ENCODE measurements around the gene KLLN.
A peak's percentile ranks its signal among the peaks of the same experiment; 100 is the strongest.
"Not testable (repeated sequence)": the region's sequence is repeated elsewhere in the genome, so short reads cannot be mapped to it uniquely, and the experiment has no call there.

KLLN gene

DNA sequence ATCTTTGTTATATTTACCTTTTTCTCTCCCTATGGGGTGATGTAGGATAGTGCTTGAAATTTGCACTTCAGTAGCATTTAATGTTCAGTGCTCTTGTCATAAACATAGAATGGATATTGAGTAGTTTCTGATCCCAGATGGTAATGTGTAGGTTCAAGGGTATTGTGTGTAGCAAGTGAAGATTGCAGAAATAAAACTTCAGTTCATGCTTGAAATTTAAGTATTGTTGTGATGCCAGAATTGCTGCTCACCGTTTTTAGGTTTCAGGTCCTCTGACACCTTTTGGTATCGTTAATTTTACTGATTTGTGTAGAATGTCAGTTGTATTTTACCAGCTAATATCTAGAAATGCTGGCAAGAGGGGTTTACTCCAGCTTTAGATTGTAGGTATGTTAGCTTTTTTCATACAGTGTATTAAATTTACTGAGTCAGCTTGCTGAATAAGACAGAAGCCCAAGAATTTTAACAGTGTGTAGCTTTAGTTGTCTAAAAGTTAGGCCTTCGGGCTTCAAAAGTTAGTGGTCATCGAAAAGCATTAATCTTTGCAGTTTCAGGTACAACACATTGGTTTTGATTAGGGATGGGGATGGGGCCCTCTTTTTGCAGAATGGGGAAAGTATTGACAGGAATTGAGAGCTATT, 2.0 kb upstream of the KLLN start:
- no peak for DNase-seq

DNA sequence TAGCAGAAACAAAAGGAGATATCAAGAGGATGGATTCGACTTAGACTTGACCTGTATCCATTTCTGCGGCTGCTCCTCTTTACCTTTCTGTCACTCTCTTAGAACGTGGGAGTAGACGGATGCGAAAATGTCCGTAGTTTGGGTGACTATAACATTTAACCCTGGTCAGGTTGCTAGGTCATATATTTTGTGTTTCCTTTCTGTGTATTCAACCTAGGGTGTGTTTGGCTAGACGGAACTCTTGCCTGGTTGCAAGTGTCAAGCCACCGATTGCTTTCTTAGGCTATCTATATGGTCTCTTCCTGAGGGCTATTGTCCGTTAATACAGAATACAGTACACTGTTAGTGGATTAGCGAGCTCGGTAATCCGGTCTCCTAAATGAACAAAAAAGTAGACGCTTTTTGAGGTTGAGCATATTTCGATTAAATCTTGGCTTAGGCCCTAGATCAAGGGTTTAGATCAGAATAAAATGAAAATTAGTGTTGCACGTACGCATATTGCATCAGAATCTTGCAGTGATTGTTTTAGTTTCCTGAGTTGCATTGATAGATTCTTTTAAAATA, 1.2 kb upstream of the KLLN start:
- DNase-seq = no peak

DNA sequence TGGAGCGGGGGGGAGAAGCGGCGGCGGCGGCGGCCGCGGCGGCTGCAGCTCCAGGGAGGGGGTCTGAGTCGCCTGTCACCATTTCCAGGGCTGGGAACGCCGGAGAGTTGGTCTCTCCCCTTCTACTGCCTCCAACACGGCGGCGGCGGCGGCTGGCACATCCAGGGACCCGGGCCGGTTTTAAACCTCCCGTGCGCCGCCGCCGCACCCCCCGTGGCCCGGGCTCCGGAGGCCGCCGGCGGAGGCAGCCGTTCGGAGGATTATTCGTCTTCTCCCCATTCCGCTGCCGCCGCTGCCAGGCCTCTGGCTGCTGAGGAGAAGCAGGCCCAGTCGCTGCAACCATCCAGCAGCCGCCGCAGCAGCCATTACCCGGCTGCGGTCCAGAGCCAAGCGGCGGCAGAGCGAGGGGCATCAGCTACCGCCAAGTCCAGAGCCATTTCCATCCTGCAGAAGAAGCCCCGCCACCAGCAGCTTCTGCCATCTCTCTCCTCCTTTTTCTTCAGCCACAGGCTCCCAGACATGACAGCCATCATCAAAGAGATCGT, 690 bp upstream of the KLLN start:
- peak; percentile 46 for DNase-seq

DNA sequence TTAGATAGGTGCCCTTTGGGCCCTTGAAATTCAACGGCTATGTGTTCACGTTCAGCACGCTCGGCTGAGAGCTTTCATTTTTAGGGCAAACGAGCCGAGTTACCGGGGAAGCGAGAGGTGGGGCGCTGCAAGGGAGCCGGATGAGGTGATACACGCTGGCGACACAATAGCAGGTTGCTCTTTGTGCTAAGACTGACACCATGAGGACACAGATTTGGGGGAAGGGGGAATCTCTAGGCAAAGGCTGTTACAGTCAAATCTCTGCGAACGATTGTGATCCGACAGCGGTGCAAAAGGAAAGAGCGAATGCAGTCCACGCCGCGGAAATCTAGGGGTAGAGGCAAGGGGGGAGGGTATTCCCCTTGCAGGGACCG, 667 bp downstream of the KLLN start:
- peak; percentile 76 for DNase-seq

DNA sequence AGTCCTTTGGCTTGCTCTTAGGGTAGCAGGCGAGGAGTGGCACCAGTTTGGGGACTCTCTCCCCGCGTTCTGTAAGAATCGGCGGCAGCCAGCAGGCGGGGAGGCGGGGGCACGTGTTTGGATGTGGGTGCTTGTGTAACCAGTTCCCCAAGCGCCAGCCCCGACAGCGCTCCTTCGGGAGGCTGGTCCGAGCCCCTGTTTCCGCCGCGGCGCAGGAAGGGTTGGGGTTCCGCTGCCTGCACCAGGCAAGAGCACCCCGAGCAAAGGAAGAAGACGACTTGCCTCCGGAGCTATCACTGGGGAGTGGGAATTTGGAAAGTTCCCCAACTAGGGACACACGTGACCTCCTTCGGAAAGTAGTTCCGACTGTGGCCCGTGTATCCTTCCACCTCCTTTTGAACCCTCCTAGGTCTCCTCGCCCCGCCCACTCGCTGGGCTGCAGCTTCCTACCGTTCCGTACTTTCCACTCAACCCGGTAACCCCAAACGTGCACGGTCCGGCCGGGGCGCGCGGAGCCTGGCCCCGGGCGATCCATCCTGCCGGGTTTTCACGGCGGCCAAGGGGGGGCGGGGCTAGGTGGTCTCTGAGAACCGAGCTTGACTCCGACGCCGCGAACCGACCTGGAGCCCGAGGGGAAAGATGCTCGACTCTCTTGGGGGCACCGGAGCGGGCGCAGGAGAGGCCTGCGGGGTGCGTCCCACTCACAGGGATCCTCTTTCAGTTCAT, 1.2 kb downstream of the KLLN start:
- DNase-seq = peak; percentile 96

DNA sequence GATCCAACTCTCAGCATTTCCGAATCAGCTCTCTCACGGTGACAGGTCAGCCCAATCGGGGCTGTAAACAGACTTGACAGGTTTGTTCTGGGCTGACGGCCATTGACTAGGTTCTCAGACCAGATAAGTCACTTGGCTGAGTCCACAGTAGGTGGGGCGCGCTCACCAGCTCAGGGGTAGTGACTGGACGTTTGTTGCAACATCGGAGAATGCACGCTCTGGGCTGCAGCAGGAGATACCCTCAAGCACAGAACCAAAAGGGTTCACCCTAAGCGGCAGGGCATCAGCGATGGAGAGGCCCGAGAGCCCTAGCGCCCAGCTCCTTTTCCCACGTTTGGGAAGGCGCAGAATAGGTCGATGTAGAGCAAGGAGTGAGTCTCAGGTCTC, 1.8 kb downstream of the KLLN start:
- peak; percentile 26 for DNase-seq

DNA sequence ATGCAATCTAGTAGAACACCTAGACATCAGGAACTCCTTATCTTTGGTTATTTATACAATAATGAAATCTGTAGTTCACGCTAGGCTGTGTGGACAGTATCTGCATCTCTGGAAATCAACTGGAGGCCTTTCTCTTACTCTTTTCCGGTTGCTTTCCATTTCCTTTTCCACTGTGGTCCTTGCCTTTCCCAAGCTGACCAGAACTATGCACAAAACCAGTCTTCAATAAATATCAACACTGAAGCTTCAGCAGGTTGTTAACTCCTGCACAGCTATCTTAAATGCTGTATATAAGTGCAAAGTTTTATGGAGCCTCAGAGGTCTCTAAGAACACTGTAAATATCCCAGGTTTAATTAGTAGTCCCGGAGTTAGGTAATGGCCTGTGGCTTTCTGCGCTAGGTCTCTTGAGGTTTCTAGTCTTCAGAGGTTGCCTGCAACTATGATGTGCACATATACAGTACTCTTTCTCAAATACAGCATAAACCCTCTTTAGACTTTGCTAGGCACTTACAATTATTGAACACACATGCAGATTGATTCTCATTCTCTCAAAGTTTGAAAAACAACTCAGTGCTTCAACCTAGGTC, 2.4 kb downstream of the KLLN start:
- DNase-seq = no peak

DNA sequence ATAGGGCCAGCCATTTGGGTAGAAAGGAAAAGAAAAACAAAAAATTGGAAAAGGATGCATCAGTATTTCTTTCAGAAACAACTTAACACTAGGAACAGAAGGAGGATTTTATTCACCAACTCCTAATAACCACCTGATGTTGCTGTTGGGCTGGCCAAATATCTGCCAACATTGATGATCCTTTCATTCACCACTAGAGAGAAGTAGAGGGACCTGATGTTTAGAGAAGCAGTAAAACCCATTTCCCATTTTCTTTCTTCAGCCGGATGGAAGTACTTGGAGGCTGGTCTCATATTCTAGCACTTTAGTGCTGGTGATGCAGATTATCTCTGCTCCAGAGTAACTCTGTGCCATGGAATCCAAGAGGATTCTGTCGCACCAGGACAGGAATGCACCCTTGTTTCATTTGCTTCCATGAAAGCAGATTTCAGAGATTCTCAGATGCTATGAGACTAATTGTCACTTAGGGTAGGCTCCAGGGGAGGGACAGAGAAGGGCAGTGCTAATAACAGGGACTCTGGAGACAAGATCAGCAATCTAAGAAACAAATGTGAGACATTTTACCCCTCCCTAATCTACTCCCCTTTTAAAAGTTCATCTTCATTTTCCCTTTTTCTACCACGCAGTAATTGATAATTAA, 3.1 kb downstream of the KLLN start:
- DNase-seq = peak; percentile 19

DNA sequence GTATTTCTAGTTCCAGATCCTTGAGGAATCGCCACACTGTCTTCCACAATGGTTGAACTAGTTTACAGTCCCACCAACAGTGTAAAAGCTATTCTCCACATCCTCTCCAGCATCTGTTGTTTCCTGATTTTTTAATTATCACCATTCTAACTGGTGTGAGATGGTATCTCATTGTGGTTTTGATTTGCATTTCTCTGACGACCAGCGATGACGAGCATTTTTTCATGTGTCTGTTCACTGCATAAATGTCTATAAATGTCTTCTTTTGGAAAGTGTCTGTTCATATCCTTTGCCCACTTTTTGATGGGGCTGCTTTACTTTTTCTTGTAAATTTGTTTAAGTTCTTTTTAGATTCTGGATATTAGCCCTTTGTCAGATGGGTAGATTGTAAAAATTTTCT, 7.7 kb downstream of the KLLN start:
- not testable (repeated sequence) for DNase-seq

DNA sequence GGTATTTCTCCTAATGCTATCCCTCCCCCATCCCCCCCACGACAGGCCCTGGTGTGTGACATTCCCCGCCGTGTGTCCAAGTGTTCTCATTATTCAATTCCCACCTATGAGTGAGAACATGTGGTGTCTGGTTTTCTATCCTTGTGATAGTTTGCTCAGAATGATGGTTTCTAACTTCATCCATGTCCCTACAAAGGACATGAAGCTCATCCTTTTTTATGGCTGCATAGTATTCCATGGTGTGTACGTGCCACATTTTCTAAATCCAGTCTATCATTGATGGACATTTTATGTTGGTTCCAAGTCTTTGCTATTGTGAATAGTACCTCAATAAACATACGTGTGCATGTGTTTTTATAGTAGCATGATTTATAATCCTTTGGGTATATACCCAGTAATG, 8.1 kb downstream of the KLLN start:
- DNase-seq = not testable (repeated sequence)

DNA sequence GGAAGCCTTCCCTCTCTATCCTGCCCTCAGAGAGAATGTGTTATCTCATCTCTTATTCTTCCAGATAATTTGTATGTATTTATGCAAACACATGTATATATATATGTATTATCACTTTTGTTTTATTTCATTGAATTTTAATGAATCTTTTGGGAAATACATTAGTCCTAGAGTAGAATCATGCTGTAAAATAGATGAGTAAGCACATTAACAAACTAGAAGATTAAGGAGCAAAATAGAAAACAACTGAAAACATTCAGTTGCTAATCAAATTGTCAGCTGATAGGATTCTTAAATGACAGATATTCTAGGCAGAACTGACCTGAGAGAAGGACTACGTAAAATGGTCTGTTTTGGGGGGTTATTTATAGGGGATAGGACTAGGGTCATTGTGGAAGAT, 11.2 kb downstream of the KLLN start:
- no peak for DNase-seq

DNA sequence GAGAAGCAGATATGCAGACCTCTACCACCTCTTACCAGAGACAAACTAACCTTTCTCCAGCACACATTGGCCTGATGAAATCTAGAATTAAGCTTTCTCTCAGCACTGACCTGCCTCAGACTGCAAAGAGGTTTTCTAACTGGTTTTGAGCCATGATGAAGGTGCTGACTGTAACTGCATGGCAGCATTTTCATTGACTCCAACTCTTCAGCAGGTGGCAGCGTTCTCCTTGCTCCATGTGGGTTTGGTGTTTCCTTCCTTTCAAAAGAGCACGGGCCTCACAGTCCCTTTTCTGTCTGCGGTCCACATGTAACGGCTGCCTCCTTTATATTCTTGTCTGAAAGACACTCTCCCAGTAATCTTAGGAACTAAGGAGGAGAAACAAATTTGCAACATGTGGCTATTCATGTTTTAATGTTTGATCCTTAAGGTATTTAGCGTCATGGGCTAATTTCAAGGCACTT, 12.6 kb downstream of the KLLN start:
- peak; percentile 55 for DNase-seq

DNA sequence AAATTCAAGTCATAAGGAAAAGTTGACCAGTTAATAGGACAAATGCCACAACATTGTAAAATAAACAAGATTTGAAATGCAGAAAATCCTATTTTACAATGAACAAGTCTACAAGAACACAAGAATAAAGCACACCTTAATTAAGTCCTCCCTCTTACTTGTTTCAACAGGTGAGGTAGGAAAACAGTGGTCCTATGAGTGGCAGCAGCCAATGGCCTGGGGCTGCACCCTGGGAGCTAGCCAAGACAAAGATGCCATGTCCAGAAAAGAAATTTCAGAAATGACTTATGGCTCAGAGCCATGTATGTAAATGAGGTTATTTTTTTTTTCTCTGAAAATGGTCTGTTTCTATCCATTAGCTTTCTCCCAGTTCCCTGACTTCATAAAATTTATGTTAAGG, 14.3 kb downstream of the KLLN start:
- DNase-seq = no peak

DNA sequence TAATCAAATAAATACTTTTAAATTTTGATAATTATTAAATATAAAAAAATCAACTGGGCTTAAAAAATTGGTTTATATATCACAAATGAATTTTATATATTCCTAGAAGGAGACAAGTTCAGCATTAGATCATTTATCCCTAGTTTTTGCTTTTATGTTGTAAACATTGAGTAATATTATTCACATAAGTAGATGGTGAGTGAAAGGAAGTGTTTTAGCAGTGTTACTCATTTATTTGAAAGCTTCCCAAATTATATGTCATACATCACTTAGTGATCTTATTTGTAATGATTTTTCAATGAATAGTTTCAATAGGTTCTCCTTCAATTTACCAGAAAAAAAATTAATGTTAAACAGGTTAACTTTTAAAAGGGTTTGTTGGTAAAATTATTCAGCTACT, 15.8 kb downstream of the KLLN start:
- DNase-seq = no peak

DNA sequence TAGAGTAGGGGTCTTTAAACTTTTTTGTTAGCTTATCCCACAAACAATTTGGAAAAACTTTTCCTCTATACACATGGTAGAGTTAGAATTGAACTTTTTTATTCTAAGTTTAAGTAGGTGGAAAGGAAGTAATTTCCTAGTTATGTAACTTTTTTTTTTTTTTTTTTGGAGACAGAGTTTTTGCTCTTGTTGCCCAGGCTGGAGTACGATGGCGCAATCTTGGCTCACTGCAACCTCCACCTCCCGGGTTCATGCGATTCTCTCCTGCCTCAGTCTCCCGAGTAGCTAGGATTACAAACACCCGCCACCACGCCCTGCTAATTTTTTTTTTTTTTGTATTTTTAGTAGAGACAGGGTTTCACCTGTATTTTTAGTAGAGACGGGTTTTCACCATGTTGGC, 16.6 kb downstream of the KLLN start:
- not testable (repeated sequence) for DNase-seq

DNA sequence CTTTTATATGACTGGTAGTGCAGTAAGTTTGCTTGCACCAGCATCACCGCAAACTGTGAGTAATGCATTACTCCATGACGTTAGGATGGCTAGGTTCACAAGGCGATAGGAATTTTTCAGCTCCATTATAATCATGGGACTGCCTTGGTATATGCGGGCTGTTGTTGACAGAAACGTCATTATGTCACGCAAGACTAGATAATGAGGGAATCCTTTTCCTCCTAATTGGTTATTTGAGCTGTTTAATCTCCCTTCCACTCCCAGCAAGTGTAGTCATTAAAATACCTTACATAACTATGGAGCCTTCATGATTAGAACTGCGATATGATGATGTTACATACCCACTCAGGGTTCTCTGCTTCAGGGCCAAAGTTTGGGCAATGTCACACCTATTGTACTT, 17.3 kb downstream of the KLLN start:
- DNase-seq = no peak

DNA sequence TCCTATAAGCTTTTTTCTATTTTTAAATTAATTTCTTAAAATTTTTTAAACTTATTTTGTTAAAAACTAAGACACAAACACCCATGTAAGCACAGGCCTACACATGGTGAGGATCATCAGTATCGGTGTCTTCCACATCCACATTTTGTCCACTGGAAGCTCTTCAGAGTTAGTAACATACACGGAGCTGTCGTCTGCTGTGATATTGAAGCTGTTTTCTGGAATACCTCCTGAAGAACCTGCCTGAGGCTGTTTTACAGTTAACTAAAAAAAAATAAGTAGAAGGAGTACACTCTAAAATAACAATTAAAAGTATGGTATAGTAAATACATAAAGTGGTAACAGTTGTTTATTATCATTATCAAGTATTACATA, 17.7 kb downstream of the KLLN start:
- no peak for DNase-seq

DNA sequence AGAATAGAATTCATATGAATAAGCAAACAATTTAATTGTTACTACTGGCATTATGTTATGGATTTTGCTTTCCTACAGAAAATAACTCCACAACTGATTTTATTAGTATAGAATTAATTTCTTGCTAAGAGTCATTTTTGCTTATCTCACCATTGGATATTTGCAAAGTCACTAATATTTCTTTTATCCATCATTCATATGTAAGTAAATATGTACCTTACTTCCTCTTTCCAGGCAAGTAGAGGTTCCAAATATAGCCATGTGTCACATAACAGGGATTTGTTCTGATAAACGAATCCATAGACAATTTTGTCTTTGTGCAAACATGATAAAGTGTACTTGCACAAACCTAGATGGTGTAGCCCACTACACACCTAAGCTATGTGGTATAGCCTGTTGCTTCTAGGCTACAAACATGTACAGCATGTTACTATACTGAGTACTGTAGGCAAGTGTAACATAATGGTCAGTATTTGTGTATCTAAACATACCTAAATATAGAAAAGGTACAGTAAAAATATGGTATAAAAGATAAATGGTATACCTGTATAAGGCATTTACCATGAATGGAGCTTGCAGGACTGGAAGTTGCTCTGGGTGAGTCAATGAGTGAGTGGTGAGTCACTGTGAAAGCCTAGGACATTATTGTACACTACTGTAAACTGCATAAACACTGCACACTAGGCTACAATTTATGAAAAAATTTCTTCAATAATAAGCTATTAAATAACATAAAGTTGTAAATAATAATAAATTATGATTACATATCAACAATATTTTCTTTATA, 18.3 kb downstream of the KLLN start:
- DNase-seq = peak; percentile 7

DNA sequence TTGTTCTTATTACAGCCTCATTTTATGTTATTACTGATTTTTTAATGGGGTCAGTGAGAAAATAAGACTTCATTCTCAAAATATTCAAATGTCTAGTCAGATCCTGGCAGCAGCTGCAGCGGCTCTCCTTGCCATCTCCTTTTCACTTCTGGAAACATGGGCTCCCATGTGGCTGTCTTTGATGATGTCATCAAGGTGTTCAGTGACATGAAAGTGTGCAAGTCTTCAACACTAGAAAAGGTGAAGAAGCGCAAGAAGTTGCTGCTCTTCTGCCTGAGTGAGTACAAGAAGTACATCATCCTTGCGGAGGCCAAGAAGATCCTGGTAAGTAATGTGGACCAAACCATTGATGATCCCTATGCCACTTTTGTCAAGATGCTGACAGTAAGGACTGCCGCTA, 19.6 kb downstream of the KLLN start:
- no peak for DNase-seq

DNA sequence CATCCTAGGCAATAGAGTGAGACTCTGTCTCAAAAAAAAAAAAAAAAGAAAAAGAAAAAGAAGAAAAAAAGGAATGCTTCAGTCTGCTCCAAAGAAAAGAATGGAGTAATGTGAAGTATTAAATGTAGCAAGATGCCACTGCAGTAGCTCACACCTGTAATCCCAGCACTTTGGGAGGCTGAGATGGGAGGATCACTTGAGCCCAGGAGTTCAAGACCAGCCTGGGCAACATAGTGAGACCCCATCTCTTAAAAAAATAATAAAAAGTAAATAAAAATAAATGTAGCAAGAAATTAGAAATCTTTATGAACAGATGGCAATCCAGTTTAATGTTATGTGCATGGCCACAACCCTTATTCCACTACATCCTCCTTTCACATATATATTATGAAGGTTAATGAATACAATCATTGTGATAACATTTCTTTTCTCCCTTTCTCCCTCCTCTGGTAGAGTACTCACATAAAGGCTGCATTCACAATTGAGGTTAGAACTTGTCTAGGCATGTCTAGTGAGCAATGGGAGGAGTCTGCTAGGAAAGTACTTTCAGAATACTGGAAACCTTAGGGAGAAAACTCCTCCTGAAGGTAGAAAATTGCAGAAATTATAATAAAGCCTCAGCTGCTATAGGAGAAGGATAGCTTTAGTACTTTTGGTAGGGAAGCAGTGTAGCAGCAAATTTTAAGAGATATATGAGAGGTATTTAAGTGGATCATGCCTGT, 20.4 kb downstream of the KLLN start:
- no peak for DNase-seq

DNA sequence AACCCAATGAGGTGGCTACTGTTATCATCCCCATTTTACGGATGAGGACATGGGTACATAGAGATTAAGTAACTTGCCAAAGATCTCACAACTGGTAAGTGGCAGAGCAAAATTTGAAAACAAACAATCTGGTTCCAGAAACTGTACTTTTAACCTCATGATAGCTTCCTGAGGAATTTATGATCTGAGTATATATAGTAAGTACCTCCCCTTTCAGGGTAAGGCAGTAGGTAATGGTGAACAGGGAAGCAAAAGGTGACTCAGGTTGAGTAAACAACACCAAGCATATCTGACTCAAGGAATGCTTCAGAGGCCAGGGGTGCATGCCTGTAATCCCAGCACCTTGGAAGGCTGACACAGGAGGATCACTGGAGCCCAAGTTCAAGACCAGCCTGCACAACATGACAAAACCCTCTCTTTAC, 21.1 kb downstream of the KLLN start:
- no peak for DNase-seq

DNA sequence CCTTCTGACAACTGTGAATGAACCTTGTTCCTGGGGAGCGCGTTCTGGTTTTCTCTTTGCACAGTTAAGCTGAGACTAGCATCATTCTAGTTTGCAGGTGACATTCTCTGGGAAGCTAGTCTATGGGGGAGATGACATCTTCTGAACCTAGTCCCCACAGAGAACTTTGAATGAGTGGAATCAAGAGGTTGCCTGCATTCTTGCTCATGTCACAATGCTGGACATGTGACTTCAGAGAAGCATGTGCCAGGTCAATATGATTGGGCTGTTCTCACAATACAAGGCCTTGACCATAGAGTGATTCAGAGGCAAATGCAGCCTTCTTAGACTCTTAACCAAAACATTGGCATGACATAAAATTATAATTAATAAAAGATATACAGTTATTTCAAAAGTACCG, 22.1 kb downstream of the KLLN start:
- no peak for DNase-seq
